HG02885 (cell line): Measurements from ENCODE around the gene CCL14.
"Not testable (repeated sequence)": the region's sequence is repeated elsewhere in the genome, so short reads cannot be mapped to it uniquely, and the experiment has no call there.

Experiments used
- ATAC-seq: cut with Tn5 transposase; IDR thresholded peaks from one replicate; pipeline ENCODE4 v1.9.1; 2021; ENCODE audit warnings: mild to moderate bottlenecking; ENCODE audit not compliant: unreplicated experiment, poor library complexity

The CCL14 gene

DNA sequence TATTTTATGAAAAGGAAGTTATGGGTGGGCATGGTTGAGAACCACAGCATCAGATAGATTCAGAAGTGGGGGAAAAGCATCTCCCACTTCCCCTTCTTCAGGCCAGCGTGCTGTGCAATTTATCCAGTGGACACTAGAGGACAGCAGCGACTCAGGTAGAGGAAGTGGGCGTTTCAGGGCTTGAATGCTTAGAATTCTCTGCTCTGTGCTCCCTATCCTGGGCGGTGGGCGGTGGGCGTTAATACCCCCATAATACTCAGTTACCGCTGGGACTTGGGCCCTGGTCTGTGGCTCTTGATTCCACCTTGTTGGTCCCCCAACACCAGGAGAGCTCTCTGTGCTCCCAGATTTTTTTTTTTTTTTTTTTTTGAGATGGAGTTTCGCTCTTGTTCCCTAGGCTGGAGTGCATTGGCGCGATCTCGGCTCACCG, 39.4 kb downstream of the CCL14 start:
- no peak for ATAC-seq

DNA sequence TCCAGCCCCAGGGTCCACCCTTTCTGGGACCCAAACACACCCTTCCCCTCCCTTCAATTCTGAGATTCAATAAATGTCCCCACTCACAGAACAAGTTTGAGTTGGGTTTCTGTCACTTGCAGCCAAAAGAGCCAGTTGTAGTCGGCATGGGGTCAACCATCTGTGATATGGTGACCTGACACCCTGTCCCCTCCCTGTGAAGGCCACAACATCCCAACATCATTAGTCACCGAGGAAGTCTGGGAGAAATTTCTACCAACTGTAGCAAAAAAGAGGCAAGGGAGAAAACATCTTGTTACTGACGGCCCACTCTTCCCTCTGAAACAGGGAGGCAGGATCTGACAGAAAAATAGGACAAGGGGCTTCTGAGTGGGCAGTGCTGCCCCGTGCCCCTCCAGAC, 42.4 kb downstream of the CCL14 start:
- ATAC-seq = no peak

DNA sequence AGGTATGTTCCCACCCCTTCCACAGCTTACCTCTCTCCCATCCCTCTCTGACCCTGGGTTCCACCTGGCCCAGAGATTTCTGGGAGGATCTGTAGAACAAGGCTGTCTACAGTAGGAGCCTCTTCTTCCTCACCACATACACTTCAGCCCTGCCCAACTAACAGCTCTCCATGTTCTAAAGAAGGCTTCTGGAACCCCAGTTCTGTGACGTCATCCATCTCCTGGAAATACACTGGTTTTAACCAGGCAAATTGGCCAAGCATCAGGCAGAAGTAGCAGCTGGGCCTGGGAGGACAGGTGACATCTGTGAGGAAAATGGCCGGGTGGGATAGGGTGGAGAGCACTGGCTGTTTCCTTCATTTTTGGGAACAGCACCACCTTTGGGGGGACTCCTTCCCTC, 43.0 kb downstream of the CCL14 start, which contains the start of gene LYZL6:
Gene LYZL6, minus strand, starts transcription at position 177 of the 400 bp plus-strand sequence. CDS start 4,357 bp downstream, outside the sequence.
- no peak for ATAC-seq

DNA sequence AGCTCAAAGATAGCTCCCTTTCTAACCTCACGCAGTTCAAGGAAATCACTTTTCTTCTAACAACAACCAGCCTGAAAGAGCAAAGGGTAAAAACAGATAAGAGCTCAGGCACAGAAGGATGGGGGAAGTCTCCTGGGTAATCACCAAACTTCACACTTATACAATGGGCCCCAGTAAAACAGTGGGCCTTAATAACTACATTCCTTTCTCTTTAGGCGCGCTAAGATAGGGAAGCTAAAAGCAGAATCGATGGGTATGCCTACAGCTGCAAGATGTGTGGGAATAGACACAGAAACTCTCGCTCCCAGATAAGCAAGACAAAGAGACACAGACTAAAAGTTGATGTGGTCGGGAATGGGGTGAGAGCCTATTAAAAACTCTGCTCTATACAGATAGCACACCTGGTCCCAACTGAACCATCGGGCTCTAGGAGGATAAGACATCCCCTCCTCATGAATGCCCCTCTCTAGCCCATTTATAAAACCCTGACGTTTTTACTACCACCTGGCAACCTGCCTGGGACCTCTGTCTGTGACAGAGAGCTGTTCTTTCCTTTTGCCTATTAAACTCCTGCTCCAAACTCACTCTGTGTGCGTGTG, 43.8 kb downstream of the CCL14 start:
- ATAC-seq = no peak

GRCh38 chr17:35938492-35938891, 48.0 kb downstream of the CCL14 start:
- ATAC-seq = not testable (repeated sequence)

DNA sequence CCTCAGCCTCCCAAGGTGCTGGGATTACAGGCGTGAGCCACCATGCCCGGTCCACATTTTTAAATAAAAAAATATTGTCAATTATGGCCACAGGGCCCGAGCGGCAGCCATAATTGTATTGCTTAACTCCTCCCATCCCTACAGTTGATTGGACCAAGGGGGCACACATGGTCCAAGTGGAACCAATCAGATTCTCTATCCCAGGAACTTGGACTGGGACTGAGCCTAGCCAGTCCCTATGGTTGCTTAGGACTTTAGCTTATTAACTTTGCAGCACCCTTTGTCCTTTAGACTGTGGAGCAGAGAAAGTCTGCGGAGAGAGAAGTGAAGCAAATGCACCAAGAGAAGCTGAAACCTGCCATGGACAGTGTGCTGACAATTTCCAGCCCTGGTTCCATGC, 50.5 kb downstream of the CCL14 start:
- ATAC-seq = no peak

- no peak for ATAC-seq
These were observed 51.8 kb downstream of the CCL14 start for GRCh38 chr17:35934760-35935159.
